ENCODE results near the gene MYBPHL. TPM values are rescaled to one million over a fixed set of nuclear protein-coding genes. Genes with fewer than 3 reads are reported as not detected.

The MYBPHL gene
- total and polyA plus RNA-seq, 2 of the 13 experiments (the other 11 are each of a cell fraction or from before 2014, with no cell fraction given) = 3.7 to 3.8 TPM

GRCh38 chr1:109298666-109299557, 7.9 kb downstream of the MYBPHL start (continued):
- peak; percentile 67 for TF ChIP-seq ZHX2 (IDR thresholded peaks at IDR 0.05; ENCODE audit: low read depth)
- TF ChIP-seq ZHX2 (CRISPR knock-in tag; IDR thresholded peaks at IDR 0.05; ENCODE audit: borderline replicate concordance) = 0 out of 2 replicates have a peak, but pooled peaks have one; percentile 8
- TF ChIP-seq ZNF629 (CRISPR knock-in tag; conservative IDR thresholded peaks at IDR 0.05) = no peak
- peak; percentile 67; the same call in 1 of the 2 replicates for TF ChIP-seq AKAP8 (CRISPR knock-in tag; IDR thresholded peaks at IDR 0.05)
- peak; percentile 79 for TF ChIP-seq FOXO1 (CRISPR knock-in tag; IDR thresholded peaks at IDR 0.05)
- TF ChIP-seq GRHL1 (CRISPR knock-in tag; conservative IDR thresholded peaks at IDR 0.05) = no peak
- no peak for TF ChIP-seq TP53 (CRISPR knock-in tag; conservative IDR thresholded peaks at IDR 0.05)
- peak; percentile 35; the same call in 1 of the 2 replicates for TF ChIP-seq CCDC6 (CRISPR knock-in tag; IDR thresholded peaks at IDR 0.05)
- peak; percentile 39; the same call in 1 of the 2 replicates for TF ChIP-seq RFX3 (CRISPR knock-in tag; IDR thresholded peaks at IDR 0.05)
- peak in 1 of 2 experiments; percentile 18; a peak in 1 of 4 replicates for TF ChIP-seq HMGXB4 (CRISPR knock-in tag; IDR thresholded peaks at IDR 0.05; ENCODE audit: borderline replicate concordance in 1 of 2, low read depth in 1 of 2)
- no peak for TF ChIP-seq CCAR2 (optimal IDR thresholded peaks at IDR 0.05; ENCODE audit: low read depth, low read length)
- TF ChIP-seq SP1 (IDR thresholded peaks at IDR 0.05) = no peak
- TF ChIP-seq SP1 (CRISPR knock-in tag; IDR thresholded peaks at IDR 0.05) = 0 out of 2 replicates have a peak, but pooled peaks have one; percentile 4
- TF ChIP-seq ZNF709 (CRISPR knock-in tag; IDR thresholded peaks at IDR 0.05) = 0 out of 2 replicates have a peak, but pooled peaks have one; percentile 76
- TF ChIP-seq ZNF766 (CRISPR knock-in tag; IDR thresholded peaks at IDR 0.05; ENCODE audit: borderline replicate concordance) = peak; percentile 39; the same call in 1 of the 2 replicates
- TF ChIP-seq THRA (CRISPR knock-in tag; IDR thresholded peaks at IDR 0.05; ENCODE audit: borderline replicate concordance) = peak; percentile 73
- TF ChIP-seq ZNF839 (CRISPR knock-in tag; IDR thresholded peaks at IDR 0.05; ENCODE audit: borderline replicate concordance) = no peak
- no peak for TF ChIP-seq ZNF776 (CRISPR knock-in tag; IDR thresholded peaks at IDR 0.05)
